Ramos (cell line): ENCODE measurements around the gene ESR1.
"Not testable (repeated sequence)": the region's sequence is repeated elsewhere in the genome, so short reads cannot be mapped to it uniquely, and the experiment has no call there.

Source experiments
- in situ Hi-C: fragments of 300-500 bp; cut with MboI; formaldehyde crosslinking; loops from one replicate; pipeline ENCODE4 v1.14.3; 2022; ENCODE audit warnings: low sequenced_read_pairs; ENCODE audit not compliant: unreplicated experiment

The ESR1 gene

DNA sequence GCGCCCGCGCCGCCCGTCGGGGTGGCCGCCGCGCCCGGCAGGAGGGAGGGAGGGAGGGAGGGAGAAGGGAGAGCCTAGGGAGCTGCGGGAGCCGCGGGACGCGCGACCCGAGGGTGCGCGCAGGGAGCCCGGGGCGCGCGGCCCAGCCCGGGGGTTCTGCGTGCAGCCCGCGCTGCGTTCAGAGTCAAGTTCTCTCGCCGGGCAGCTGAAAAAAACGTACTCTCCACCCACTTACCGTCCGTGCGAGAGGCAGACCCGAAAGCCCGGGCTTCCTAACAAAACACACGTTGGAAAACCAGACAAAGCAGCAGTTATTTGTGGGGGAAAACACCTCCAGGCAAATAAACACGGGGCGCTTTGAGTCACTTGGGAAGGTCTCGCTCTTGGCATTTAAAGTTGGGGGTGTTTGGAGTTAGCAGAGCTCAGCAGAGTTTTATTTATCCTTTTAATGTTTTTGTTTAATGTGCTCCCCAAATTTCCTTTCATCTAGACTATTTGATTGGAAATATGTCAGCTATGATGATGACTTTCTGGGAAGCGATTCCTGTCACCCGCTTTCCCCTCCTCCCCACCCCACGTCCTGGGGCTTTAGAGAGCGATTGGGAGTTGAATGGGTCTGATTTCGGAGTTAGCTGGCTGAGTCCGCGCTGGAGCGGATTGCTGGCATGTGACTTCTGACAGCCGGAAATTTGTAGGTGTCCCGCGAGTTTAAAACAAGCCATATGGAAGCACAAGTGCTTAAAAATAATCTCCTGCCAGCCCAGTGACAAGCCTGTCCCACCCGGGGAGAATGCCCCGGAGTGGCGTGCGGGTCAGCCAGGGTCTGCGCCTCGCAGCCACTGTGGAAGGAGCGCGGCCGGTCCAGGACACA, 1.1 kb downstream of the ESR1 start:
- in situ Hi-C loops: no loop called here

DNA sequence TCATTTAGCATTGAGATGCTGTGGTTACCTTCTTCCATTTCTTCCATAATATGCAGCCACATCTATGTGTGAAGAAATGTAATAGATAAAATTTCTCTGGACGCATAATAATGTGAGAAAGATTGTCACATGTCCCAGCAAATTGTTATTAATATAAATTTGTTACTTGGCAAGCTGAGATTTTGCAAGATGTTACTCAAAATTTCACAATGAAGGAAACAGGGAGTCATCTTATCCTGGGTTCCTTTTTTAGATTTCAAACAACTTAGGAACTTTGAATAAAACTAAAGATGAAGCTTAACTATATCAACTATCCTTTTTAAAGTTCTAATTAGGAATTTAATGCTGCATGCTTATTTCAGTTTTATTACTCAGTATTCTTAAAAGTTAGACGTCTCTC, 3.6 kb downstream of the ESR1 start:
- in situ Hi-C loops: no loop called here

DNA sequence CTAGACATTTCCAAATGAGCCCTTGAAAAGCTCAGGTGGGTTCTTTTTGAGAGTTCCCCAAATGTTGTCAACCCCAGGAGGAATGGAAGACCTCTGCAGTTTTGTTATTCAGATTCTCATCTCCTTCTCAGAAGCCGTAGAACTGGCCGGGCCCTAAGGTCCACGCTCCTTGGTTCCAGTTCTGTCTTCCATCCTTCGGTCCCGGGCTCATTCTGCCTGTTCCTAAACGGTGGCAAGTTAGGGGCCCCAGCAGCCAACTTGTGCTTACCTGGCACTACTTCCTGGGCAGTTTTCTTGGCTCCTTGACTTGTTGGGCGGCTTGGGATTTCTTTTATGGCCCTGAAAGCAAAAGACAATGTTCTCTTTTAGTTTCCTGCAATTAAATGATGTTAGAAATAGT, 6.4 kb downstream of the ESR1 start:
- in situ Hi-C loops: no loop called here

DNA sequence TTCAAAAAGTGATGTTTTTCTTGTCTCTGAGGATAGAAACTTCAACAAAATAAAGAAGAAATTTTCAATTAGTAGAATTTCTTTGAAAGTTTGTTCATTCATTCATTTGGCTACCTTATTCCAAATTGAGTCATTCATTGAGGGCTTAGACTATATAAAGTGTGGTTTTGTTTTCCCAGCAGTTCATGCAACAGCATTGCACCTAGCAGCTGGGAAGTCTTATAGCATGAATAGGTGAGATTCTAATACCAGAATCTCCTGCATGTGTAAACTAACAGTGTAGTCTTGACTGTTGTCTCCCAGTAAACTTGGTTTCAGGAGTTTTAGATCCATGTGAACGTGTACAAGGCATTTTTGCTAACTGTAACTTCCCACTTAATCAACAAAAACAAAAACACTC, 7.1 kb downstream of the ESR1 start:
- in situ Hi-C loops: no loop called here

DNA sequence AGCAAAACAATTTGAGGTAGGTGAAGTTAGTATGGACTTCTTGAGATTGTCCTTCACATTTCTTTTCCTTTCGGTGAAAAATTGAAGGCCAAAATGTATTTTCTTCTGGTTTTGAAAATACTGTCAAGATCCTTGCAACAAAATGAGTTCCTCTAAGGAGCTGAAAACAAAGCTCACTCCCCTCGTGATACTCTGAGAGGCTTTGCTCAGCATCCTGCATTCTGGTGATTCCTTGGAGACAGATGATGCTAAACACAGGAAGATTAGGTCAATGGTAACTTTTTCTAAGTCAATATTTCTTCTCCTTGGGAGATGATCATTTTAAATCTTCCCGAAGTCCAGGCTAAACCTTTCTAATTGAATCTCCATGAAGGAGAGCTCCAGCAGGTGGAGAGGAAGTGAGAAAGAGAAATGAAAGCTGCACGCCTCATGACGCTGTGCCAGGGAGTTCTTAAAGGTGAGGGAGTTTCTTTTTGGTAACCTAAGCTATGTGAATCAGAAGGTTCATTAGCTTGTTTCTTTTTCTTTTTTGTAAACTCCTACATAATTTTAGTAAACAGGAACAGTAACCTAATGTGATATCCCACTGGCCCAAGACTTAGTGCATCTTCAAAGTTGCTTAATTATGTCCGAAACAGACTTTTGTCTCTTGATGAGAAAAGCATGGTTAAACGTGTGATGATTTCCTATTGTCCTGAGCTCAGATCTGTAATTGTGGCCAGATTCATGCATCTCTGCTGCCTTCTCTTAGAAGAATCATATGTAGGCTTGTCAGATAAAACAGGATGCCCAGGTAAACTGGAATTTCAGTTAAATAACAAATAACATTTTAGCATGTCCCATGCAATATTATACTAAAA, 15.0 kb downstream of the ESR1 start:
- in situ Hi-C loops: no loop called here

DNA sequence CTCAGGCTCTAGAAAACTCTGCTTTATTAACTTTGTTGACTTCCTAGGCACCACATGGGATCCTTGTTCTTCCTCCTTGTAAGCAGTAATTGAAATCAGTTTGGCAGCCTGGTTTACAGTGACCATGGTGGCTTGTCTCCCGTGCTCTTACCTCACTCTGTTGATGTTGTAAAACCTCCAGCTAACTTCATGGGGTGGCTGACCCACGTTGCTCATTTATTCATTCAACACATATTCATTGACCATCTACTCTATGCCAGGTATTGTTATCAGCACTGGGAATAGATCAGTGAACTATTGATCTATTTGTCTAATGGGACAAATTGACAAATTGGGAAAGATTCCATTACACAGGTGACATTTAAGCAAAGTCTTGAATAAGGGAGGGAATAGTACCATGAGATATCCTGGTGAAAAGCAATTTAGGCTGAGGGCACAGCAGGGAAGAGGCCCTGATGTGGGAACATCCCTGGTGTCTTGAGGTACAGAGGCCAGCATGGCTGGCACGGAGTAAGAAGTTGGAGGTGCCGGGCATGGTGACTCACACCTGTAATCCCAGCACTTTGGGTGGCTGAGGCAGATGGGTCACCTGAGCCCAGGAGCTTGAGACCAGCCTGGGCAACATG, 19.1 kb downstream of the ESR1 start:
- in situ Hi-C loops: no loop called here

DNA sequence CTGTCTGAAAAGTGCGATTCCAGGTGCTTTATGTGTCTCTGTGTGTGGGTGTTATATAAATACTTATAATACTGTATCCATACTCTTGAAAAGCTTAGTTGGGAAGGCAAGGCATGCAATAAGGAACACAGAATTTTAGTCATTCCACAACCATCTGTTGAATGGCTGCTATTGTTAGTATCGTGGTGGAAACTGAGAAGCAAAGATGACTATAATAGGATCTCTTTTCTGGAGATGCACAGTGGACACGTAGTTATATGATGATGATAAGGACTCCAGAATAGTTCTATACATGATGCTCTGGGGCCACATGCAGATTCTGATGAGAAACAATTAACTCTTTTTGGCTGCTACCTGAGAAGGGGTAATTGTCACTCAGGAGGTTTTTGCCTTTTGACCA, 25.2 kb downstream of the ESR1 start:
- in situ Hi-C loops: no loop called here

DNA sequence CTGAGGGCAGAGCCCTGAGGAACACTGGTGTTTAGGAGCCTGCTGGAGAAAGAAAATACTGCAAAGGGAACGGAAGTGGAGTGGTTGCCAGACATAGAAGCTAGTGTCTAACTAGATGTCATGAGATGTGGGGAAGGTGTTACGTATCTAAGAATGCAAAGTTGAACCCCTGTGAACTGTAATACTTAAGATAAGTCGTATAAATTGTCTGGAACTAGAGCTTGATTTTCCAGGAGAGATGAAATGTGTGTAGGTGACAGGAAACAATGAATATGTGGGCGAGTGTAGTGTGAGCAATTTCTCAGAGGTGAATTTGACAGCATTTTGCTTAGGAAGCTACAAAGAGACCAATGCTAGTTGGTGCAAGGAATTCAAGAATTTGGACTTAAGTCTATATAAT, 27.9 kb downstream of the ESR1 start:
- in situ Hi-C loops: no loop called here

DNA sequence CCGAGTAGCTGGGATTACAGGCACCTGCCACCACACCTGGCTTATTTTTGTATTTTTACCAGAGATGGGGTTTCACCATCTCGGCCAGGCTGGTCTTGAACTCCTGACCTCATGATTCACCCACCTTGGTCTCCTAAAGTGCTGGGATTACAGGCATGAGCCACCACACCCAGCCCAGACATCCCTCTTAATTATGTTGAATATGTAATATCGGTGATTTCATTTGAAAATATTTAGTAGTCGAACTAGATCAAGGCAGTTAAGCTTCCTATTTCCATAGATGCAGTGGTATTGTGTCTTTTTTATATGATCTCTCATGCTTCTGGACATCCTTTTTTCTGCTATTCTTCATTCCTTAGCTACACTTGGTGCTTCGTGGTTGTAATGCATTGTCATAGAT, 29.7 kb downstream of the ESR1 start:
- in situ Hi-C loops: no loop called here

DNA sequence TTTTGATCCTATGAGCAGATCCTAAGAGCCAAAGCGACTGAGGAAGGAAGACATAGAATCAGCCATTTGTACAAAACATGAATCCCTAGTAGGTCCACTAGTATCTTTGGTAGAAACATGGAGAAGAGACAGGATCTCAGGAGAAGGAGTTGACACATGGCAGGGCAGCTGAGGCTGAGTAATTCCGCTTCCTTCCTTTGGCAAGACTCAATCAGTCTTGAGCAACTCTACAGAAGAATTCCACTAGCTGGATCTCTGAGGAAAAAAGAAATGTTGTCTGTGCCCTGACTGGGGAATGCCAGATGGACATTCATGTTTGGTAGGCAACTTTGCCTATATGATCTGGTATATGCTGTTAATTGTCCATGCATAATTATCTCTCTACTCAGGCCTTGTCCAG, 35.3 kb downstream of the ESR1 start:
- in situ Hi-C loops: no loop called here

DNA sequence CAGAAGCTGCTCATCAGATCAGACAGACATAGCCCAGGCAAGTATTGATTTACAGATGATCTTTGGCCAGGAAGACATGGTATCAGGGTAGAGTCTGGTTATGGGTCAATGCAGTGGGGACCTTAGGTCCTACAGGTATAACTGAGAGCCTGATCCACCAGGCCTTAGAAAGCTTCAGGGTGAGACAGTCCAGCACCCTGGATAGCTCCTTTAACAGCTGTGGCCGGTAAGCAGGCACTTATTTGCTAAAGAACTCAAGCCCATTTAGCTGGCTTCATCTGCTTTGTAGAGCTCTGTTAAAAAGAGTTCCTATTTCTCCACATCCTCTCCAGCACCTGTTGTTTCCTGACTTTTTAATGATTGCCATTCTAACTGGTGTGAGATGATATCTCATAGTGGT, 39.6 kb downstream of the ESR1 start:
- in situ Hi-C loops: no loop called here

DNA sequence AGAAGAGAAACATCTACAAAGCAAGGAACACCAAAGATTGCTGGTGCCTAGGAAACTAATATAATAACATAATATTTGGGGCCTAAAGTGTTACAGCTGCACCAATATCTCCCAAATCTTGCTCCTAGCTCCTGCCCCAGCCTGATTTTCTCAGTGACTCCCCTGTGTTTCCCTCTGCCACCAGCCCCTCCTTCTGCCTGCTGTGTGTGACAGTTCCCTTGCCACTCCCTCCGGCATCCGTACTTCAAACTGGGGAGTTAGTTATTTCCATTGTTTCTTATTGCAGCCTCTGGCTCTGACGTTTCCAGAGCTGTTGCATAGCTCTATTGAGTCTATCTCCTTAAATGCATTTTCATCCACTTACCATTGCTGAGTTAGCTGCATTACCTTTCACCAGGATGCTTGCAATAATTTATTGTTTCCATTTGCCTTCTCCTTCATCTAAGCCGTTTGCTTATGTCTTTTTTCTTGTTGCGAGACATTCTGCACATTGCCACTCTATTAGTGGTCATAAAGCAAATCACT, 43.1 kb downstream of the ESR1 start:
- in situ Hi-C loops: no loop called here

DNA sequence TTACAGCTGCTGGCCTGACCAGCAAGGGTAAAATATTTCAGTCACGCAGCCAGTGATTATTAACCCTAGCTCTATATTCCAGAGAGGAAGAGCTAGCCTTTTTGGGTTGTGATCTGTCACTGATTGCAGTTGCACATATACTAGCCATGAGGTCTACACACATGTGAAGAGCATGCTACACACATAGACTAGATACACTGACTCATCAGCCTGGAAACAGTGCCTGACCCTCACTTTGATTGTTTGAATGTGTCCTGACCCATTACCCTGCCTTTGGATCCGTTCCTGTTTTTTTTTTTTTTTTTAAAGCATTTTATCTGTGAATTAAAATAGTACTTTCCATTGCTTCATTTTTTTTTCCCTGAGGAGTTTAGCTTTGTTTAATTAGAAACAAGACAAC, 50.8 kb downstream of the ESR1 start:
- in situ Hi-C loops: no loop called here

DNA sequence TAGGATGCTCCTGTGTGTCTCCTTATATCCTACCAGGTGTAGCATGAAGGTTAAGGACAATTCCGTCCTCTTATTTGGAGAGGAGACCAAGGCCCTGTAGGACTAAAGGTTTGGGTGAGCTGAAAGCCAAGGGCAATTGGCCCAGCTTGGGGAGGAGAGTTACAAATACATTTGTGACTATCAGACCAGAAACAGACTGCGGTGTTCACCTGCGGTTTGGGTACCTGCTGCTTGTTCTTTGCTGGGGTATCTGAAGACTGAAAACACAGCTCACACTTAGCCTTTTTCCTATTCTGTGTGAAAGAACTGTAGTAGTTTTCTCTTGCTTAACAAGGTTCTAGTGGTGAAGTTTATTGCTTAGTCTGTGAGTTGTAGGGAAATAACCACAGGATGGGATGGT, 55.0 kb downstream of the ESR1 start:
- in situ Hi-C loops: no loop called here

DNA sequence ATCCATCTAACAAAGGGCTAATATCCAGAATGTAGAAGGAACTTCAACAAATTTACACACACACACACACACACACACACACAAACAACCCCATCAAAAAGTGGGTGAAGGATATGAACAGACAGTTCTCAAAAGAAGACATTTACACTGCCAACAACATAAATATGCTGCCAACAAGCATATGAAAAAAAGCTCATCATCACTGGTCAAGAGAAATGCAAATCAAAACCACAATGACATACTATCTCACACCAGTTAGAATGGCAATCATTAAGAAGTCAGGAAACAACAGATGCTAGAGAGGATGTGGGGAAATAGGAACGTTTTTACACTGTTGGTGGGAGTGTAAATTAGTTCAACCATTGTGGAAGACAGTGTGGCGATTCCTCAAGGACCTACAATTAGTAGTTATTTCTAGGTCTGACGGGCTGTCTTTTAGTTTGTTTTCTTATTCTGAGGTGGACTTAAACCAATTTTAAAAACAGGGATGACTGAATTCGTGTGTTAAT, 59.9 kb downstream of the ESR1 start:
- in situ Hi-C loops: not testable (repeated sequence)

DNA sequence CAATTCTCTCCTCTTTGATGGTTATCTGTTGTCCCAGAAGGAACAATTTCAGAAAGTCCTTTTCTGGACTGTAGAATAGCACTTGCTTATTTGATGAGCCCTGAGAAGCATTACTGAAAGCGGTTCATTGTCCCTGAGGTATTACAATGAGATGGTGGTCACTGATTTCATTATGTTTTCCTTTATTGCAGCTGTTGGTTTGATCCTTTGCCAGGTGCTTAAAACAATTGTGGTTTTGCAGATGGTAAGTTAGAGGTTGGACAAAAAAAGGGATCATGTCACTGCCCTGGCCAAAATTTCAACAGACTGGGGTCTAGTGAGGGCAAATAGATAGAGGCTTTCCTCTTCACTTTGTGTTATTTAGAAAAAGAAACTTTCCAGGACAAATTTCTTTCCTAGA, 61.9 kb downstream of the ESR1 start:
- in situ Hi-C loops: no loop called here

DNA sequence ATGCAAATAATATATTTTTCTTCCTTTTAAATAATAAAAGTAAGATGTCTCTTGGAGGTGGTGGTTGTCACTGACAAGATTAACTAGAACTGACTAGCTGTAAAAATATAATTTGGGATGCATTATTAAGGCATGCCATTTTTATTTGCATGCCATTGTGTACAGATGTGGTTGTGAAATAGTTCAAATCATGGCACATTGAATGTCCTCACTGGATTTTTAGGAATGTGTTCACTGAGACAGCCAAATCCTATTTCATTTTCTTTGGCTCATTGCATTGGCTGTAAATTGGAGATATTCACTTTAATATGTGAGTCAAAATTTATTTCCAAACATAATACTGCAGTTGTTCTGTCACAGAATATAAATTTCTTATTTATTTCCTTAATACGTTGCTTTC, 62.3 kb downstream of the ESR1 start:
- in situ Hi-C loops: no loop called here

DNA sequence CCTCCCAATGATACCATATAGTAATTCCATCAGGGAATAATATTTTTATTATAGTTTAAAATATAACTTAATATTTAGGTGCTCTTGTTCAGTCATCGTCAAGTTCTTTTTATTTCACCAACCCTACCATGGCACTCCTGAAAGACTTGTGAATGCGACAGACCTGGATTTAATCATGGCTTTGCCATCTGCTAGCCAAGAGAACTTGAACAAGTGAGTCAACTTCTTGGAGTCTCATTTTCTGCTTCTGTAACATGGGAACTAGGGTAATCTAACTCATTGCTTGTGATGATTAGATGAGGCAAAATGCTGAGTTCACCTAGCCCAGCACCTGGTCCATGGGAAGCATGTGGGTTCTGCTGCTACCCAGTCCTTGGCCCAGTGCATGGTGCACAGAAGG, 62.9 kb downstream of the ESR1 start:
- in situ Hi-C loops: no loop called here

DNA sequence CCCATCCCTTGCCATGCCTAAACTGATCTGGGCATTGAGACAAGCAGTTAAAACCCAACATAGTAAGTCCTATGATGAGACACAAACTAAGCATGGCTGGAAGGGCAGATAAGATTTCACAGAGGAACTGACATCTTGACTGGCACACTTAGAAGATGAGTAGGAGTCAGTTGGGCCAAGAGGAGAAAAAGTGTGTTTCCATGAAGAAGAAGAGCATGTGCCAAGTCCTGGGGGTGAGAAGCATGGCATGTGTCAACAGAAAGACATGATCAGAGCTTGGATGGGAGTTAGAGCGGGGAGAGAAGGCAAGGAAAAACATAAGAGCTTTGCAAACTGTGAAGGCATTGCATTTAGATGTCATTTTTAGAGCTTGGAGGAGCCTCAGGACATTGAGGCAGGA, 68.0 kb downstream of the ESR1 start:
- in situ Hi-C loops: no loop called here

DNA sequence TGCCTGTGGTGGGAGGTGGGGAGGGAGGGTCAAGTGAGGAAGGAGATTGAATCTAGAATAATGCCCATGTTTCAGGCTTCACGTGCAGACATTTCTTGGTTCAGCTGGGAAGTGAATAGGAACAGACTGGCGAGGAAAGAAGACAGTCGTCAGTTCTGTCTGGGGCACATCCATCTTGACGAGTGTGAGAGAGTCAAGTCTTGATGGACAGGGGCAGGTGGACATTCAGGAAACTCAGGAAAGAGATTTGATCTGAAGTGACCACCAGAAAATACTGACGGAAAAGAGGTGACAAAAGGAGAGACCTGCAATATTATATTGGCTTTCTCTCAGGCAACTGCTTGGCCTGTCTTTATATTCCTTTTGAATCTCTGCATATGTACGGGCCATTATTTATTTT, 68.6 kb downstream of the ESR1 start:
- in situ Hi-C loops: no loop called here

DNA sequence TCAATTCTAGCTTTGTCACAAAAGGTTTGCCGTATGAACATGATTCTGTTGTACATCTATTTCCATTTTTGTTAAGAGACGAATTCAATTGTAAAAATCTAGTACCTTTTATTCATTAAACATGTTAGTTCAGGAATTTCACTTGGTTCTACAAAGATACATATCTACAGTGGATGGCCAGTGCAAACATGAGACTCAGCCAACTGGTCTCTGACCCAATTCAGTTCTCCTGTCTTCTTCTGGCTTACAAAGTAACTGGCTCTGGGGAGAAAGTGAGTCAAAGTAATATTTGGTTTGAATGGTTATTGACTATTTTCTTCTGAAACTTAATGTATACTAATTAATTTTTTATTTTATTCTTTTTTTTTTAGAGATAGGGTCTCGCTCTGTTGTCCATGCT, 70.0 kb downstream of the ESR1 start:
- in situ Hi-C loops: no loop called here
